Trophoblast cell (in vitro differentiated cells and primary cell): ENCODE measurements around the gene PDE11A.

Experiments
- DNase-seq, 2 donors: peaks; one replicate each; pipeline ENCODE4 v3.0.0-alpha.2; 2016
- H2AFZ ChIP-seq: 2 replicates; pipeline ENCODE4 v1.6.1; 2013; ENCODE audit warnings: low read length, moderate library complexity, mild to moderate bottlenecking; ENCODE audit not compliant: insufficient read depth, poor library complexity
- H2AK5ac ChIP-seq: 2 replicates; pipeline ENCODE4 v1.6.1; 2013; ENCODE audit warnings: mild to moderate bottlenecking, low read length
- H2BK120ac ChIP-seq: 2 replicates; pipeline ENCODE4 v1.6.1; 2013; ENCODE audit warnings: low read length, mild to moderate bottlenecking, moderate library complexity; ENCODE audit not compliant: insufficient read depth, poor library complexity
- H2BK12ac ChIP-seq: 2 replicates; pipeline ENCODE4 v1.6.1; 2013; ENCODE audit warnings: mild to moderate bottlenecking, low read length, moderate library complexity
- H2BK5ac ChIP-seq: 2 replicates; pipeline ENCODE4 v1.6.1; 2013; ENCODE audit warnings: low read length, low read depth, moderate library complexity, mild to moderate bottlenecking; ENCODE audit not compliant: poor library complexity
- H3K14ac ChIP-seq: 2 replicates; pipeline ENCODE4 v1.6.1; 2013; ENCODE audit warnings: mild to moderate bottlenecking, low read length
- H3K18ac ChIP-seq: 2 replicates; pipeline ENCODE4 v1.6.1; 2013; ENCODE audit warnings: mild to moderate bottlenecking, low read length
- H3K23ac ChIP-seq: 2 replicates; pipeline ENCODE4 v1.6.1; 2013; ENCODE audit warnings: low read length
- H3K27ac ChIP-seq: 2 replicates; pipeline ENCODE4 v1.5.1; 2013; ENCODE audit warnings: low read depth, mild to moderate bottlenecking, inconsistent platforms, low read length, moderate library complexity
- H3K27me3 ChIP-seq: 2 replicates; pipeline ENCODE4 v1.6.1; 2013; ENCODE audit warnings: inconsistent platforms, mild to moderate bottlenecking, low read length, moderate library complexity; ENCODE audit not compliant: insufficient read depth
- H3K36me3 ChIP-seq, 2 experiments: 1 replicate in 1 of 2; 2 replicates in 1 of 2; pipeline ENCODE4 v1.6.1; 2013; ENCODE audit warnings: low read length in 2 of 2, mild to moderate bottlenecking in 2 of 2, moderate library complexity in 1 of 2; ENCODE audit not compliant: insufficient read depth in 2 of 2, control insufficient read depth in 1 of 2
- H3K4ac ChIP-seq: 2 replicates; pipeline ENCODE4 v1.6.1; 2013; ENCODE audit warnings: low read depth, mild to moderate bottlenecking, low read length, moderate library complexity
- H3K4me1 ChIP-seq, 2 experiments: 1 replicate in 1 of 2; 2 replicates in 1 of 2; pipeline ENCODE4 v1.6.1; 2013; ENCODE audit warnings: low read length in 2 of 2, mild to moderate bottlenecking in 2 of 2, moderate library complexity in 1 of 2; ENCODE audit not compliant: insufficient read depth in 2 of 2, control insufficient read depth in 1 of 2
- H3K4me2 ChIP-seq: 2 replicates; pipeline ENCODE4 v1.6.1; 2013; ENCODE audit warnings: inconsistent platforms, mild to moderate bottlenecking, low read length, moderate library complexity
- H3K4me3 ChIP-seq: 2 replicates; pipeline ENCODE4 v1.5.1; 2013; ENCODE audit warnings: mild to moderate bottlenecking, low read depth, low read length, inconsistent platforms
- H3K79me1 ChIP-seq: one replicate; pipeline ENCODE4 v1.6.1; 2013; ENCODE audit warnings: low read length
- H3K79me2 ChIP-seq: 2 replicates; pipeline ENCODE4 v1.6.1; 2013; ENCODE audit warnings: low read length, mild to moderate bottlenecking; ENCODE audit not compliant: control insufficient read depth, insufficient read depth, poor library complexity
- H3K9ac ChIP-seq: 2 replicates; pipeline ENCODE4 v1.6.1; 2013; ENCODE audit warnings: mild to moderate bottlenecking, low read length
- H3K9me3 ChIP-seq: 2 replicates; pipeline ENCODE4 v1.6.1; 2013; ENCODE audit warnings: low read depth, mild to moderate bottlenecking, control low read depth, inconsistent platforms, low read length; ENCODE audit not compliant: insufficient read depth
- H4K12ac ChIP-seq: 2 replicates; pipeline ENCODE4 v1.6.1; 2013; ENCODE audit warnings: low read depth, mild to moderate bottlenecking, low read length, moderate library complexity
- H4K8ac ChIP-seq: 2 replicates; pipeline ENCODE4 v1.6.1; 2013; ENCODE audit warnings: low read depth, mild to moderate bottlenecking, low read length, moderate library complexity
- H4K91ac ChIP-seq: one replicate; pipeline ENCODE4 v1.6.1; 2013; ENCODE audit warnings: low read depth, mild to moderate bottlenecking, low read length, moderate library complexity
- WGBS: extraction: QIAGEN DNeasy Blood & Tissue Kit; methylation state at CpG from one replicate; pipeline ENCODE4 v1.1.7; 2013; ENCODE audit warnings: missing lambda C conversion rate; ENCODE audit not compliant: insufficient read length, insufficient coverage; ENCODE audit errors: extremely low coverage; 5-methylcytosine and 5-hydroxymethylcytosine counted together

PDE11A gene

GRCh38 chr2:178109813-178110212 lies 37.2 kb upstream of the PDE11A start:
- peaks cover 4% of the 10 kb centered on the region for H3K79me2 ChIP-seq
- H2BK5ac ChIP-seq = no peak overlapping the region
- H3K79me1 ChIP-seq = peaks cover 3% of the 10 kb centered on the region
- H2AFZ ChIP-seq = no peak overlapping the region
- no peak overlapping the region for H3K14ac ChIP-seq
- no peaks in the 10 kb centered on the region for H3K27me3 ChIP-seq
- no peak overlapping the region for H4K8ac ChIP-seq
- no peak overlapping the region for H4K91ac ChIP-seq
- H3K36me3 ChIP-seq = peaks cover 0 to 2% of the 10 kb centered on the region in 2 experiments
- no CpG with 5 or more reads among the region's 1 CpG for WGBS
- no peak overlapping the region for H3K27ac ChIP-seq
- no peak overlapping the region for H4K12ac ChIP-seq
- H2BK120ac ChIP-seq = no peak overlapping the region
- no peak overlapping the region for H2AK5ac ChIP-seq
- H3K4ac ChIP-seq = no peak overlapping the region
- H3K4me1 ChIP-seq = peaks cover 0 to 4% of the 10 kb centered on the region in 2 experiments
- no peaks in the 10 kb centered on the region for H3K9me3 ChIP-seq
- H3K4me2 ChIP-seq = no peak overlapping the region
- H3K23ac ChIP-seq = no peak overlapping the region
- DNase-seq = peak in 1 of 2 donors; percentile 71
- no peak overlapping the region for H3K18ac ChIP-seq
- no peak overlapping the region for H3K9ac ChIP-seq
- no peak overlapping the region for H2BK12ac ChIP-seq
- no peak overlapping the region for H3K4me3 ChIP-seq

- H3K36me3 ChIP-seq = no peaks in the 10 kb centered on the region
- H3K23ac ChIP-seq = no peak overlapping the region
- peaks cover 3% of the 10 kb centered on the region for H3K79me1 ChIP-seq
- H3K4ac ChIP-seq = no peak overlapping the region
- no peak overlapping the region for H3K14ac ChIP-seq
- H2AFZ ChIP-seq = no peak overlapping the region
- H3K4me1 ChIP-seq = peaks cover 0 to 4% of the 10 kb centered on the region in 2 experiments
- WGBS = no CpG with 5 or more reads among the region's 21 CpGs
- H4K91ac ChIP-seq = no peak overlapping the region
- no peak overlapping the region for H2BK12ac ChIP-seq
- DNase-seq = no peak
- H3K4me2 ChIP-seq = no peak overlapping the region
- H2BK120ac ChIP-seq = no peak overlapping the region
- H3K79me2 ChIP-seq = peaks cover 4% of the 10 kb centered on the region
- no peak overlapping the region for H4K8ac ChIP-seq
- no peaks in the 10 kb centered on the region for H3K27me3 ChIP-seq
- no peak overlapping the region for H3K27ac ChIP-seq
- H2BK5ac ChIP-seq = no peak overlapping the region
- H4K12ac ChIP-seq = no peak overlapping the region
- H3K9ac ChIP-seq = no peak overlapping the region
- no peak overlapping the region for H2AK5ac ChIP-seq
- H3K4me3 ChIP-seq = no peak overlapping the region
- H3K9me3 ChIP-seq = no peaks in the 10 kb centered on the region
- H3K18ac ChIP-seq = no peak overlapping the region
Observed at GRCh38 chr2:178108176-178108575, 35.6 kb upstream of the PDE11A start.

GRCh38 chr2:178106053-178106452 lies 33.5 kb upstream of the PDE11A start:
- H4K8ac ChIP-seq = no peak overlapping the region
- H4K12ac ChIP-seq = no peak overlapping the region
- H3K9ac ChIP-seq = no peak overlapping the region
- H3K18ac ChIP-seq = no peak overlapping the region
- no peaks in the 10 kb centered on the region for H3K79me2 ChIP-seq
- no peak overlapping the region for H2AK5ac ChIP-seq
- no peak overlapping the region for H2BK5ac ChIP-seq
- no peaks in the 10 kb centered on the region for H3K4me1 ChIP-seq
- H4K91ac ChIP-seq = no peak overlapping the region
- H3K79me1 ChIP-seq = no peaks in the 10 kb centered on the region
- no CpG with 5 or more reads among the region's 2 CpGs for WGBS
- no peaks in the 10 kb centered on the region for H3K36me3 ChIP-seq
- H3K27ac ChIP-seq = no peak overlapping the region
- H3K4me3 ChIP-seq = no peak overlapping the region
- no peak for DNase-seq
- no peak overlapping the region for H3K4me2 ChIP-seq
- H3K23ac ChIP-seq = no peak overlapping the region
- H2AFZ ChIP-seq = no peak overlapping the region
- no peaks in the 10 kb centered on the region for H3K9me3 ChIP-seq
- H2BK120ac ChIP-seq = no peak overlapping the region
- H3K14ac ChIP-seq = no peak overlapping the region
- no peaks in the 10 kb centered on the region for H3K27me3 ChIP-seq
- no peak overlapping the region for H2BK12ac ChIP-seq
- H3K4ac ChIP-seq = no peak overlapping the region

GRCh38 chr2:178105566-178105965 lies 33.0 kb upstream of the PDE11A start:
- DNase-seq = no peak

More at GRCh38 chr2:178105566-178105965, 33.0 kb upstream of the PDE11A start:
- Histone ChIP-seq H3K4me1 (no peaks in the 10 kb centered on the region), H2AFZ (no peak overlapping the region), H3K9me3 (no peaks in the 10 kb centered on the region), H3K79me1 (no peaks in the 10 kb centered on the region), H3K18ac (no peak overlapping the region), H3K4me3 (no peak overlapping the region), H4K91ac (no peak overlapping the region), H3K23ac (no peak overlapping the region), H4K12ac (no peak overlapping the region), H3K27ac (no peak overlapping the region), H2BK120ac (no peak overlapping the region), H3K79me2 (no peaks in the 10 kb centered on the region), H2BK12ac (no peak overlapping the region), H3K9ac (no peak overlapping the region), H2AK5ac (no peak overlapping the region), H4K8ac (no peak overlapping the region), H3K27me3 (no peaks in the 10 kb centered on the region), H3K14ac (no peak overlapping the region), H2BK5ac (no peak overlapping the region), H3K4me2 (no peak overlapping the region), H3K4ac (no peak overlapping the region), H3K36me3 (no peaks in the 10 kb centered on the region)
- WGBS = no CpG with 5 or more reads among the region's 2 CpGs
